SK-N-SH (cell line): ENCODE measurements around the gene MOCS3. TPM values are rescaled to one million over a fixed set of nuclear protein-coding genes. Genes with fewer than 3 reads are reported as not detected.
A peak's percentile ranks its signal among the peaks of the same experiment; 100 is the strongest.

Source experiments
- CTCF ChIA-PET: fragments of 300-600, 350-600 bp; formaldehyde crosslinking; extraction: SDS; loops from one replicate; lab custom pipeline; 2021; lab: Yijun Ruan, JAX
- POLR2A ChIA-PET: fragments of 350-600 bp; sonication (Branson Sonifier 250); formaldehyde crosslinking; extraction: SDS; loops from one replicate; lab custom pipeline; 2020; ENCODE audit warnings: antibody characterized with exemption, inconsistent platforms; lab: Yijun Ruan, JAX
- DNase-seq: peaks from one replicate; pipeline ENCODE4 v3.0.0; 2012
- H2AFZ ChIP-seq: fragments of 200-600 bp; sonication (generic); 2 replicates; pipeline ENCODE4 v1.8.1; 2016; ENCODE audit warnings: antibody characterized with exemption, mild to moderate bottlenecking, low read depth
- H3F3A ChIP-seq: fragments of 200-600 bp; sonication (generic); replicated peaks from 2 replicates; pipeline ENCODE3; 2016; ENCODE audit warnings: antibody characterized with exemption, mild to moderate bottlenecking; ENCODE audit not compliant: insufficient read depth
- H3K27ac ChIP-seq, 2 experiments: fragments of 200-500 bp in 1 of 2; fragments of 200-600 bp in 1 of 2; sonication (Bioruptor generic) in 1 of 2; sonication (generic), shearing (Covaris generic) in 1 of 2; 2 replicates each; pipeline versions ENCODE4 v1.5.1 to v1.6.1; 2014 to 2016; ENCODE audit warnings: low read depth in 2 of 2, inconsistent platforms in 1 of 2, low read length in 1 of 2, mild to moderate bottlenecking in 1 of 2, mixed read lengths in 1 of 2
- H3K27me3 ChIP-seq: fragments of 200-600 bp; sonication (generic), shearing (Covaris generic); 2 replicates; pipeline ENCODE4 v1.6.1; 2016; ENCODE audit warnings: mixed run types; ENCODE audit not compliant: insufficient read depth
- H3K36me3 ChIP-seq, 2 experiments: fragments of 200-500 bp in 1 of 2; fragments of 200-600 bp in 1 of 2; sonication (Bioruptor generic) in 1 of 2; sonication (generic) in 1 of 2; replicated peaks in 1 of 2; 2 replicates each; pipeline versions ENCODE3 to v1.5.1; 2014 to 2016; ENCODE audit warnings: low read length in 1 of 2, mild to moderate bottlenecking in 1 of 2; ENCODE audit not compliant: insufficient read depth in 2 of 2, control insufficient read depth in 1 of 2
- H3K4me1 ChIP-seq, 2 experiments: fragments of 200-500 bp in 1 of 2; fragments of 200-600 bp in 1 of 2; sonication (Bioruptor generic) in 1 of 2; sonication (generic), shearing (Covaris generic) in 1 of 2; 2 replicates each; pipeline versions ENCODE4 v1.5.1 to v1.6.1; 2014 to 2016; ENCODE audit warnings: low read depth in 1 of 2, low read length in 1 of 2, mixed run types in 1 of 2; ENCODE audit not compliant: insufficient read depth in 2 of 2, control insufficient read depth in 1 of 2
- H3K4me2 ChIP-seq: fragments of 200-600 bp; sonication (generic), shearing (Covaris generic); 2 replicates; pipeline ENCODE4 v1.6.1; 2017; ENCODE audit warnings: mixed run types
- H3K4me3 ChIP-seq, 2 experiments: fragments of 200-500 bp in 1 of 2; fragments of 200-600 bp in 1 of 2; sonication (Bioruptor generic) in 1 of 2; sonication (generic), shearing (Covaris generic) in 1 of 2; 2 replicates each; pipeline versions ENCODE4 v1.5.1 to v1.8.1; 2014 to 2016; ENCODE audit warnings: low read depth in 2 of 2, inconsistent platforms in 1 of 2, low read length in 1 of 2, mild to moderate bottlenecking in 1 of 2, mixed read lengths in 1 of 2, moderate library complexity in 1 of 2
- H3K79me2 ChIP-seq: fragments of 200-600 bp; sonication (generic); 2 replicates; pipeline ENCODE4 v1.8.1; 2017; ENCODE audit warnings: mild to moderate bottlenecking; ENCODE audit not compliant: insufficient read depth
- H3K9ac ChIP-seq: fragments of 200-600 bp; sonication (generic); 2 replicates; pipeline ENCODE4 v1.6.1; 2017; ENCODE audit warnings: mixed run types
- H3K9me2 ChIP-seq: fragments of 200-600 bp; sonication (generic); 2 replicates; pipeline ENCODE4 v1.6.1; 2017; ENCODE audit warnings: mixed run types
- H3K9me3 ChIP-seq: fragments of 200-600 bp; sonication (generic); 2 replicates; pipeline ENCODE4 v1.6.1; 2017; ENCODE audit warnings: mixed run types, mild to moderate bottlenecking, moderate library complexity
- H4K20me1 ChIP-seq: fragments of 200-600 bp; sonication (generic); 2 replicates; pipeline ENCODE4 v1.6.1; 2017; ENCODE audit warnings: mild to moderate bottlenecking, mixed run types; ENCODE audit not compliant: insufficient read depth
- GABPA ChIP-seq: IDR thresholded peaks from 2 replicates; pipeline ENCODE4 v1.4.0; 2012; ENCODE audit warnings: low read depth, mild to moderate bottlenecking
- MEF2A ChIP-seq: IDR thresholded peaks from 2 replicates; pipeline ENCODE4 v1.4.0; 2012; ENCODE audit warnings: low read depth, borderline replicate concordance
- NFIC ChIP-seq: IDR thresholded peaks from 2 replicates; pipeline ENCODE4 v1.4.0; 2012; ENCODE audit warnings: borderline replicate concordance
- NRF1 ChIP-seq: IDR thresholded peaks from 2 replicates; pipeline ENCODE4 v1.6.1; 2012; ENCODE audit warnings: low read depth, mild to moderate bottlenecking, low read length
- RCOR1 ChIP-seq: fragments of 150-350 bp; IDR thresholded peaks from 2 replicates; pipeline ENCODE4 v1.6.1; 2017; ENCODE audit warnings: antibody characterized with exemption, low read length
- RFX5 ChIP-seq: IDR thresholded peaks from 2 replicates; pipeline ENCODE4 v1.6.1; 2012; ENCODE audit warnings: mild to moderate bottlenecking, improper control_type of control experiment, low read length
- RXRA ChIP-seq: IDR thresholded peaks from 2 replicates; pipeline ENCODE4 v1.4.0; 2012; ENCODE audit warnings: low read depth, mild to moderate bottlenecking, borderline replicate concordance
- TAF1 ChIP-seq: IDR thresholded peaks from 2 replicates; pipeline ENCODE4 v1.6.1; 2012; ENCODE audit warnings: low read depth, mild to moderate bottlenecking, low read length, moderate library complexity, borderline replicate concordance
- TEAD4 ChIP-seq: IDR thresholded peaks from 2 replicates; pipeline ENCODE4 v1.4.0; 2012; ENCODE audit warnings: mild to moderate bottlenecking, borderline replicate concordance; ENCODE audit not compliant: insufficient read depth
- YY1 ChIP-seq: IDR thresholded peaks from 2 replicates; pipeline ENCODE4 v1.4.0; 2012; ENCODE audit warnings: low read depth, mild to moderate bottlenecking
- WGBS: methylation state at CpG from one replicate; pipeline ENCODE4 v1.1.6; 2017; ENCODE audit warnings: low lambda C conversion rate; 5-methylcytosine and 5-hydroxymethylcytosine counted together
- polyA plus RNA-seq, 3 experiments: library from polyadenylated mRNA; depleted of rRNA; stranded (reverse); fragments of >200 nt; gene quantifications; 2 replicates each; pipeline ENCODE4 v1.2.3, GENCODE V29; 2012
- TF ChIP-seq, protein P1 (sequence below): fragments of 200-600 bp; sonication (generic); IDR thresholded peaks from 2 replicates; pipeline ENCODE4 v1.6.1; 2017; ENCODE audit warnings: antibody characterized with exemption, mild to moderate bottlenecking, moderate library complexity
- TF ChIP-seq, protein P2 (sequence below): IDR thresholded peaks from 2 replicates; pipeline ENCODE4 v1.4.0; 2012; ENCODE audit warnings: low read depth, borderline replicate concordance
- TF ChIP-seq, protein P3 (sequence below): fragments of 150-350 bp; IDR thresholded peaks from 2 replicates; pipeline ENCODE4 v1.6.1; 2017; ENCODE audit warnings: antibody characterized with exemption, low read length, low read depth, borderline replicate concordance
- TF ChIP-seq, protein P4 (sequence below): IDR thresholded peaks from 2 replicates; pipeline ENCODE4 v1.4.0; 2012; ENCODE audit warnings: low read depth, borderline replicate concordance
- TF ChIP-seq, protein P5 (sequence below): IDR thresholded peaks from 2 replicates; pipeline ENCODE4 v1.6.1; 2012; ENCODE audit warnings: mild to moderate bottlenecking, low read depth, low read length, moderate library complexity

MOCS3 gene
- polyA plus RNA-seq, 1 of the 3 experiments (the other 2 are of a cell fraction), result 4.0 TPM

DNA sequence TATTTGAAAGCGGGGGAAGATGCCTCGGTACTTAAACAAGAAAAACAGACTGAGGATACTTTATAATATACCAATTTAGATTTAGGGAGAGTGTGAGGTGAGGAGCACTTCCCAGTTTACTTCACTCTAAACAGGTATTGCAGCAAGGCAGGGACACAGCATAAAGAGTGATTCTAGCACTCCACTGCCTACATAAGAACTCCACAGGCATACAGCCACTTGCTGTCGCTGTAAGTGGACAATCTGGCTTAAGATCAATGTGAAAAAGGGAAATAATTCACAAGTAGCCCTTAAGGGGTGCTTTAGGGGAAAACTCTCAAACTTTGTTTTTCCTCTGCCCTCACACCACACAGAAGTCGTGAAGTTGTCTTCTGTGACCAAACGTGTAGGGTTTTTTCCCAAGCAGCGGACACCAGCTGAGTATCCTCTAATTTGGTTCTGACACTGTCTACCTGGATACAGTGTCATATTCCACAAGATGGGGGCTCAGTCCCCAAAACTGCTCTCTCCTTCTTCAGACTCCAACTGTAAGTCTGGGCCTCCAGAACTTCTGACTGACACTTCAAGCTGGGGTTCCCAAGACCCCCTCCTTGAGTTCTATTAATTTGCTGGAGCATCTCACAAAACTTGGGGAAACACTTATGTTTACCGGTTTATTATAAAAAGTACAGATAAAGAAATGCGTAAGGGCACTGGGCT is 36.7 kb upstream of the MOCS3 start:
- H3K4me2 ChIP-seq, result peak overlapping the region; percentile 22; the same call in 1 of the 2 replicates
- peaks cover 100% of the 10 kb centered on the region for H3K79me2 ChIP-seq
- no peak overlapping the region for H2AFZ ChIP-seq
- H3F3A ChIP-seq, result peaks cover 20% of the 10 kb centered on the region
- H3K9me2 ChIP-seq, result no peaks in the 10 kb centered on the region
- H4K20me1 ChIP-seq, result peaks cover 100% of the 10 kb centered on the region
- CTCF ChIA-PET, result interaction anchor here (1.0 to 16.1 kb wide), 5 partner anchors 8 to 131 kb away, joined by 3 to 340 read pairs (median 4); partner anchors contain the start of genes ADNP and BCAS4
- WGBS, result 90% methylated on average over 8 of the region's 8 CpGs
- H3K9ac ChIP-seq, result no peak overlapping the region; the same call in 1 of the 2 replicates
- H3K27ac ChIP-seq, result peak overlapping the region in 1 of 2 experiments; percentile 46; a peak in 2 of 4 replicates
- H3K9me3 ChIP-seq, result no peaks in the 10 kb centered on the region
- H3K27me3 ChIP-seq, result no peaks in the 10 kb centered on the region
- peaks cover 53 to 56% of the 10 kb centered on the region in 2 experiments for H3K36me3 ChIP-seq
- POLR2A ChIA-PET, result no interaction called here
- peaks cover 20 to 28% of the 10 kb centered on the region in 2 experiments; a peak in 3 of 4 replicates for H3K4me1 ChIP-seq
- H3K4me3 ChIP-seq, result no peak overlapping the region
- no peak for TF ChIP-seq TEAD4
- TF ChIP-seq, protein P1, sequence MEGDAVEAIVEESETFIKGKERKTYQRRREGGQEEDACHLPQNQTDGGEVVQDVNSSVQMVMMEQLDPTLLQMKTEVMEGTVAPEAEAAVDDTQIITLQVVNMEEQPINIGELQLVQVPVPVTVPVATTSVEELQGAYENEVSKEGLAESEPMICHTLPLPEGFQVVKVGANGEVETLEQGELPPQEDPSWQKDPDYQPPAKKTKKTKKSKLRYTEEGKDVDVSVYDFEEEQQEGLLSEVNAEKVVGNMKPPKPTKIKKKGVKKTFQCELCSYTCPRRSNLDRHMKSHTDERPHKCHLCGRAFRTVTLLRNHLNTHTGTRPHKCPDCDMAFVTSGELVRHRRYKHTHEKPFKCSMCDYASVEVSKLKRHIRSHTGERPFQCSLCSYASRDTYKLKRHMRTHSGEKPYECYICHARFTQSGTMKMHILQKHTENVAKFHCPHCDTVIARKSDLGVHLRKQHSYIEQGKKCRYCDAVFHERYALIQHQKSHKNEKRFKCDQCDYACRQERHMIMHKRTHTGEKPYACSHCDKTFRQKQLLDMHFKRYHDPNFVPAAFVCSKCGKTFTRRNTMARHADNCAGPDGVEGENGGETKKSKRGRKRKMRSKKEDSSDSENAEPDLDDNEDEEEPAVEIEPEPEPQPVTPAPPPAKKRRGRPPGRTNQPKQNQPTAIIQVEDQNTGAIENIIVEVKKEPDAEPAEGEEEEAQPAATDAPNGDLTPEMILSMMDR, result no peak
- TF ChIP-seq, protein P2, sequence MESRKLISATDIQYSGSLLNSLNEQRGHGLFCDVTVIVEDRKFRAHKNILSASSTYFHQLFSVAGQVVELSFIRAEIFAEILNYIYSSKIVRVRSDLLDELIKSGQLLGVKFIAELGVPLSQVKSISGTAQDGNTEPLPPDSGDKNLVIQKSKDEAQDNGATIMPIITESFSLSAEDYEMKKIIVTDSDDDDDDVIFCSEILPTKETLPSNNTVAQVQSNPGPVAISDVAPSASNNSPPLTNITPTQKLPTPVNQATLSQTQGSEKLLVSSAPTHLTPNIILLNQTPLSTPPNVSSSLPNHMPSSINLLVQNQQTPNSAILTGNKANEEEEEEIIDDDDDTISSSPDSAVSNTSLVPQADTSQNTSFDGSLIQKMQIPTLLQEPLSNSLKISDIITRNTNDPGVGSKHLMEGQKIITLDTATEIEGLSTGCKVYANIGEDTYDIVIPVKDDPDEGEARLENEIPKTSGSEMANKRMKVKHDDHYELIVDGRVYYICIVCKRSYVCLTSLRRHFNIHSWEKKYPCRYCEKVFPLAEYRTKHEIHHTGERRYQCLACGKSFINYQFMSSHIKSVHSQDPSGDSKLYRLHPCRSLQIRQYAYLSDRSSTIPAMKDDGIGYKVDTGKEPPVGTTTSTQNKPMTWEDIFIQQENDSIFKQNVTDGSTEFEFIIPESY, result no peak
- TF ChIP-seq, protein P3, sequence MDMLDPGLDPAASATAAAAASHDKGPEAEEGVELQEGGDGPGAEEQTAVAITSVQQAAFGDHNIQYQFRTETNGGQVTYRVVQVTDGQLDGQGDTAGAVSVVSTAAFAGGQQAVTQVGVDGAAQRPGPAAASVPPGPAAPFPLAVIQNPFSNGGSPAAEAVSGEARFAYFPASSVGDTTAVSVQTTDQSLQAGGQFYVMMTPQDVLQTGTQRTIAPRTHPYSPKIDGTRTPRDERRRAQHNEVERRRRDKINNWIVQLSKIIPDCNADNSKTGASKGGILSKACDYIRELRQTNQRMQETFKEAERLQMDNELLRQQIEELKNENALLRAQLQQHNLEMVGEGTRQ, result no peak
- no peak for DNase-seq

DNA sequence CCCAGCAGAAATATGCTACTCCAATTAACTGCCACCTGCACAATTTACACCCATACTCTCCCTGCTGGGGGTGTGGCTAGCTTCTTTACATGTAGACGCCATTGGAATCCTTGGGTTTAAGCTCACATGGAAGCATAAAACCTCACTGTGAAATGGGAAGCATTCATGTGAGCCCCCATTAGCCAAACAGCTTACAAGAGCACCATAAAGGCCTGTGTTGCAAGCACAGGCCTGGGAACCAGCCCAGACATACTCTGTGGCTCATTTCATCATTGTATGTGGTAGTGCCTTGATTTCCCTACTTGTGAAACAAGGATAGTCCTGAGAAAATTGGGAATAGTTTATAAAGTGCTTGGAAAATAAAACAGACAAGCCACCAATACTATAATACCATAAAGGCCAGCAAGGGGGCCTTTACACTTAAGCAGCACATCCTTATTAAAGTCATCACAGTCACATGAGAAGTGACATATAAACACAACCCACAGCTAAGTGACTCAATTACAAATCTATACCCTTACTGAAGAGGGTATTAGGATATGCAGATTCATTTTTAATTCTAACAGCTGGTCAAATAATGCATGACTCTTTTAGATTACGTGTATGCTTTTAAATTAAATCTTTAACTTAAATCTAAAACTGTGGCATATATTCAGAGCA is 34.2 kb upstream of the MOCS3 start:
- peaks cover 25 to 29% of the 10 kb centered on the region in 2 experiments; a peak in 3 of 4 replicates for H3K4me1 ChIP-seq
- no peak overlapping the region for H3K27ac ChIP-seq
- H3K27me3 ChIP-seq, result no peaks in the 10 kb centered on the region
- CTCF ChIA-PET, result interaction anchor here (1.0 to 16.1 kb wide), 3 partner anchors 9 to 133 kb away, joined by 3 to 340 read pairs (median 5); partner anchors contain the start of gene BCAS4
- H3K9ac ChIP-seq, result no peak overlapping the region
- H3K36me3 ChIP-seq, result peaks cover 51 to 63% of the 10 kb centered on the region in 2 experiments
- H2AFZ ChIP-seq, result no peak overlapping the region
- no peak for DNase-seq
- H4K20me1 ChIP-seq, result peaks cover 99% of the 10 kb centered on the region
- H3K79me2 ChIP-seq, result peaks cover 100% of the 10 kb centered on the region
- no peaks in the 10 kb centered on the region for H3K9me3 ChIP-seq
- WGBS, result 96% methylated on average over 1 of the region's 2 CpGs
- H3K4me2 ChIP-seq, result no peak overlapping the region
- POLR2A ChIA-PET, result interaction anchor here (1.6 kb wide), 2 partner anchors 10 to 130 kb away, joined by 3 to 4 read pairs; partner anchors contain the start of gene BCAS4
- no peaks in the 10 kb centered on the region for H3K9me2 ChIP-seq
- no peak overlapping the region for H3K4me3 ChIP-seq
- peaks cover 8% of the 10 kb centered on the region for H3F3A ChIP-seq
- TF ChIP-seq RCOR1 (no peak), MEF2A (no peak), NRF1 (no peak), TAF1 (no peak), RXRA (no peak), RFX5 (no peak), GABPA (no peak), YY1 (no peak), NFIC (no peak)
- TF ChIP-seq, protein P4, sequence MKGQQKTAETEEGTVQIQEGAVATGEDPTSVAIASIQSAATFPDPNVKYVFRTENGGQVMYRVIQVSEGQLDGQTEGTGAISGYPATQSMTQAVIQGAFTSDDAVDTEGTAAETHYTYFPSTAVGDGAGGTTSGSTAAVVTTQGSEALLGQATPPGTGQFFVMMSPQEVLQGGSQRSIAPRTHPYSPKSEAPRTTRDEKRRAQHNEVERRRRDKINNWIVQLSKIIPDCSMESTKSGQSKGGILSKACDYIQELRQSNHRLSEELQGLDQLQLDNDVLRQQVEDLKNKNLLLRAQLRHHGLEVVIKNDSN, result no peak
- TF ChIP-seq, protein P5, sequence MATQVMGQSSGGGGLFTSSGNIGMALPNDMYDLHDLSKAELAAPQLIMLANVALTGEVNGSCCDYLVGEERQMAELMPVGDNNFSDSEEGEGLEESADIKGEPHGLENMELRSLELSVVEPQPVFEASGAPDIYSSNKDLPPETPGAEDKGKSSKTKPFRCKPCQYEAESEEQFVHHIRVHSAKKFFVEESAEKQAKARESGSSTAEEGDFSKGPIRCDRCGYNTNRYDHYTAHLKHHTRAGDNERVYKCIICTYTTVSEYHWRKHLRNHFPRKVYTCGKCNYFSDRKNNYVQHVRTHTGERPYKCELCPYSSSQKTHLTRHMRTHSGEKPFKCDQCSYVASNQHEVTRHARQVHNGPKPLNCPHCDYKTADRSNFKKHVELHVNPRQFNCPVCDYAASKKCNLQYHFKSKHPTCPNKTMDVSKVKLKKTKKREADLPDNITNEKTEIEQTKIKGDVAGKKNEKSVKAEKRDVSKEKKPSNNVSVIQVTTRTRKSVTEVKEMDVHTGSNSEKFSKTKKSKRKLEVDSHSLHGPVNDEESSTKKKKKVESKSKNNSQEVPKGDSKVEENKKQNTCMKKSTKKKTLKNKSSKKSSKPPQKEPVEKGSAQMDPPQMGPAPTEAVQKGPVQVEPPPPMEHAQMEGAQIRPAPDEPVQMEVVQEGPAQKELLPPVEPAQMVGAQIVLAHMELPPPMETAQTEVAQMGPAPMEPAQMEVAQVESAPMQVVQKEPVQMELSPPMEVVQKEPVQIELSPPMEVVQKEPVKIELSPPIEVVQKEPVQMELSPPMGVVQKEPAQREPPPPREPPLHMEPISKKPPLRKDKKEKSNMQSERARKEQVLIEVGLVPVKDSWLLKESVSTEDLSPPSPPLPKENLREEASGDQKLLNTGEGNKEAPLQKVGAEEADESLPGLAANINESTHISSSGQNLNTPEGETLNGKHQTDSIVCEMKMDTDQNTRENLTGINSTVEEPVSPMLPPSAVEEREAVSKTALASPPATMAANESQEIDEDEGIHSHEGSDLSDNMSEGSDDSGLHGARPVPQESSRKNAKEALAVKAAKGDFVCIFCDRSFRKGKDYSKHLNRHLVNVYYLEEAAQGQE, result no peak
